Measurements from ENCODE around the gene OR2A7.
"Not testable (repeated sequence)": the region's sequence is repeated elsewhere in the genome, so short reads cannot be mapped to it uniquely, and the experiment has no call there.

OR2A7 gene, protein sequence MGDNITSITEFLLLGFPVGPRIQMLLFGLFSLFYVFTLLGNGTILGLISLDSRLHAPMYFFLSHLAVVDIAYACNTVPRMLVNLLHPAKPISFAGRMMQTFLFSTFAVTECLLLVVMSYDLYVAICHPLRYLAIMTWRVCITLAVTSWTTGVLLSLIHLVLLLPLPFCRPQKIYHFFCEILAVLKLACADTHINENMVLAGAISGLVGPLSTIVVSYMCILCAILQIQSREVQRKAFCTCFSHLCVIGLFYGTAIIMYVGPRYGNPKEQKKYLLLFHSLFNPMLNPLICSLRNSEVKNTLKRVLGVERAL

GRCh38 chr7:144264692-144265091 lies at the start of gene OR2A7:
Gene OR2A7 (minus strand): TSS chr7:144264792. CDS start chr7:144259628, 5,164 bp downstream.
- H3K9me3 ChIP-seq (ENCODE audit: control insufficient read depth, insufficient read depth, low read depth, low read length), result not testable (repeated sequence)

GRCh38 chr7:144311872-144312469 lies 47.4 kb upstream of the OR2A7 start, which contains the start of gene OR2A1:
Gene OR2A1 (plus strand): TSS chr7:144312419. CDS start chr7:144318125, 5,706 bp downstream.
- H3K9me3 ChIP-seq (ENCODE audit: control insufficient read depth, insufficient read depth, low read depth, low read length); H3K27ac ChIP-seq (ENCODE audit: extremely low read depth, low read depth, low read length); POLR2A ChIA-PET; H3K36me3 ChIP-seq (ENCODE audit: control insufficient read depth in 2 of 2, insufficient read depth in 1 of 2, low read length in 2 of 2); CTCF ChIA-PET; H3K4me1 ChIP-seq (ENCODE audit: control insufficient read depth, insufficient read depth, low read length); H3K4me3 ChIP-seq (ENCODE audit: low read depth, low read length): not testable (repeated sequence)

More at GRCh38 chr7:144264692-144265091, at the start of gene OR2A7:
- H3K36me3 ChIP-seq (ENCODE audit: control insufficient read depth in 2 of 2, insufficient read depth in 1 of 2, low read length in 2 of 2); POLR2A ChIA-PET; H3K4me1 ChIP-seq (ENCODE audit: control insufficient read depth, insufficient read depth, low read length); H3K4me3 ChIP-seq (ENCODE audit: low read depth, low read length); H3K27ac ChIP-seq (ENCODE audit: extremely low read depth, low read depth, low read length); CTCF ChIA-PET: not testable (repeated sequence)

- H3K4me1 ChIP-seq (ENCODE audit: control insufficient read depth, insufficient read depth, low read length); H3K4me3 ChIP-seq (ENCODE audit: low read depth, low read length); H3K9me3 ChIP-seq (ENCODE audit: control insufficient read depth, insufficient read depth, low read depth, low read length); H3K36me3 ChIP-seq (ENCODE audit: control insufficient read depth in 2 of 2, insufficient read depth in 1 of 2, low read length in 2 of 2); H3K27ac ChIP-seq (ENCODE audit: extremely low read depth, low read depth, low read length); CTCF ChIA-PET; POLR2A ChIA-PET: not testable (repeated sequence)
Measured at GRCh38 chr7:144311218-144311617, 46.6 kb upstream of the OR2A7 start.

DNA sequence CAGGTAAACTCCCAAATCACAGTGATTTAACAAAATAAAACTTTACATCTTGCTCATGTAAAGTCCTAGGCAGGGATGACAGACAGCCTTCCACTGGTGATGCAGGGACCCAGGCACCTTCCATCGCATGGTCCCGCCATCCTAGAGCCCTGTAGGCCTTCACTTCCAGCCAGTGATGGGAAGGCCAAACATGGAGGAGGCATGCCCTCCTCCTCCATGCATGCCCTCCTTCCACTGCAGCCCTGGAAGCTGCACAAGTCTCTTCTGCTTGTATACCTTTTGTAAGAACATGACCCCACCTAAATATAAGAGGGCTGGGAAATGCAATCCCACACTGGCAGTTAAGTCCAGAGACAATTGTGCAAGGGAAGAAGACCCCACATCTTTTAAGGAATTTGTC lies 45.1 kb upstream of the OR2A7 start:
- CTCF ChIA-PET; H3K9me3 ChIP-seq (ENCODE audit: control insufficient read depth, insufficient read depth, low read depth, low read length); POLR2A ChIA-PET; H3K27ac ChIP-seq (ENCODE audit: extremely low read depth, low read depth, low read length); H3K4me1 ChIP-seq (ENCODE audit: control insufficient read depth, insufficient read depth, low read length); H3K4me3 ChIP-seq (ENCODE audit: low read depth, low read length); H3K36me3 ChIP-seq (ENCODE audit: control insufficient read depth in 2 of 2, insufficient read depth in 1 of 2, low read length in 2 of 2): not testable (repeated sequence)

GRCh38 chr7:144305156-144305555 lies 40.6 kb upstream of the OR2A7 start:
- H3K27ac ChIP-seq (ENCODE audit: extremely low read depth, low read depth, low read length); H3K4me3 ChIP-seq (ENCODE audit: low read depth, low read length); CTCF ChIA-PET; H3K4me1 ChIP-seq (ENCODE audit: control insufficient read depth, insufficient read depth, low read length); H3K36me3 ChIP-seq (ENCODE audit: control insufficient read depth in 2 of 2, insufficient read depth in 1 of 2, low read length in 2 of 2); H3K9me3 ChIP-seq (ENCODE audit: control insufficient read depth, insufficient read depth, low read depth, low read length); POLR2A ChIA-PET: not testable (repeated sequence)

DNA sequence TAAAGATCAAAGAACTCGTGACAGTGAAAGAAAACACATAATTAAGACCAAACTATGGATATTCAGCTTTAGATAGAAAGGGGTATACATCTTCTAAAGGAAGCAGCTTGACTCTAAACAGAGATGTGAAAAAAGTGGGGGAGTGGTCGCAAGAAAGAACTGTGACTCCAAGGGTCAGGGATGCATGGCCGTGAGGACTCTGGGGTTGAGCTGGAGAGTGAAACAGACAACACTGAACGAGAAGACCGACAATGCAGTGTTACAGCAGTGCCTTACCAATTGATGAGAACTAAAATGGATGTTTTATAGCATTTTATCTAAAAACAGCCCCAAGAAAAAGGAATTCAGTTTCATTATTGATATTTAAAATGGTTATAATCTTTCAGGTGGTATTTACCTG lies 39.0 kb upstream of the OR2A7 start:
- H3K36me3 ChIP-seq (ENCODE audit: control insufficient read depth in 2 of 2, insufficient read depth in 1 of 2, low read length in 2 of 2); CTCF ChIA-PET; POLR2A ChIA-PET; H3K4me3 ChIP-seq (ENCODE audit: low read depth, low read length); H3K27ac ChIP-seq (ENCODE audit: extremely low read depth, low read depth, low read length); H3K4me1 ChIP-seq (ENCODE audit: control insufficient read depth, insufficient read depth, low read length); H3K9me3 ChIP-seq (ENCODE audit: control insufficient read depth, insufficient read depth, low read depth, low read length): not testable (repeated sequence)

DNA sequence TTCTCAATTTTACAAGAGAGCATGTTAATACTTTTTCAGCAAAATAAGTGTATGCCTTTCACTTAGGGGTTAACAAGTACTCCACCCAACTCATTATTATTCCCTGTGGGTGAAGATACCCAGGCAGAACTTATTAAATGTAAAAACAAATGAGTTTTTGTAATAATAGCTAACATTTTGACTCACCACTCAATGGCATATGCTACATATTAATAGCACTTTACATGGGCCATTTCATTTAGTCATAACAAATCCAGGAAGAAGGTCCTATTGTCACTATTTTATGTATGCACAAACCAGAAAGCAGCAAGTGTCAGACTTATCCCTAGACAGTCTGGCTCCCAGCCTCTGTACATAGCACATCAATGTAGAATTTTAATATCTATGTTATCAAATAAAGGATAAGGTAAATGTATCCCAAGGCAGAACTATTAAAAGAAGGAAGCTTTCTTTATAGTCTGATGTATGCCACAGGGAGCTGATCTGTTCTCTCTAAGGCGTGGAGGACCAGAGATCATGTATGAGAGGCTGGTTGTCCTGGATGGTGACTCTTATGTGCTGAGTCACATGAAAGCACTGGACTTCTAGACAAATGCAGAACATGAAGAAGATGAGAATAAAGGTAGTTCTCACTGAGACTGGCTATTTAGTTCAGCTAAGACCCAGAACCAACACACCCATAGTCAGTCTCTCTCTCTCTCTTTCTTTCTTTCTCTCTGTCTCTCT lies 38.1 kb upstream of the OR2A7 start:
- H3K27ac ChIP-seq (ENCODE audit: extremely low read depth, low read depth, low read length); H3K36me3 ChIP-seq (ENCODE audit: control insufficient read depth in 2 of 2, insufficient read depth in 1 of 2, low read length in 2 of 2); H3K4me1 ChIP-seq (ENCODE audit: control insufficient read depth, insufficient read depth, low read length); H3K9me3 ChIP-seq (ENCODE audit: control insufficient read depth, insufficient read depth, low read depth, low read length); H3K4me3 ChIP-seq (ENCODE audit: low read depth, low read length); POLR2A ChIA-PET; CTCF ChIA-PET: not testable (repeated sequence)

GRCh38 chr7:144293794-144294499 lies 29.4 kb upstream of the OR2A7 start:
- H3K36me3 ChIP-seq (ENCODE audit: control insufficient read depth in 2 of 2, insufficient read depth in 1 of 2, low read length in 2 of 2); H3K27ac ChIP-seq (ENCODE audit: extremely low read depth, low read depth, low read length); H3K4me3 ChIP-seq (ENCODE audit: low read depth, low read length); H3K4me1 ChIP-seq (ENCODE audit: control insufficient read depth, insufficient read depth, low read length); H3K9me3 ChIP-seq (ENCODE audit: control insufficient read depth, insufficient read depth, low read depth, low read length); POLR2A ChIA-PET; CTCF ChIA-PET: not testable (repeated sequence)

DNA sequence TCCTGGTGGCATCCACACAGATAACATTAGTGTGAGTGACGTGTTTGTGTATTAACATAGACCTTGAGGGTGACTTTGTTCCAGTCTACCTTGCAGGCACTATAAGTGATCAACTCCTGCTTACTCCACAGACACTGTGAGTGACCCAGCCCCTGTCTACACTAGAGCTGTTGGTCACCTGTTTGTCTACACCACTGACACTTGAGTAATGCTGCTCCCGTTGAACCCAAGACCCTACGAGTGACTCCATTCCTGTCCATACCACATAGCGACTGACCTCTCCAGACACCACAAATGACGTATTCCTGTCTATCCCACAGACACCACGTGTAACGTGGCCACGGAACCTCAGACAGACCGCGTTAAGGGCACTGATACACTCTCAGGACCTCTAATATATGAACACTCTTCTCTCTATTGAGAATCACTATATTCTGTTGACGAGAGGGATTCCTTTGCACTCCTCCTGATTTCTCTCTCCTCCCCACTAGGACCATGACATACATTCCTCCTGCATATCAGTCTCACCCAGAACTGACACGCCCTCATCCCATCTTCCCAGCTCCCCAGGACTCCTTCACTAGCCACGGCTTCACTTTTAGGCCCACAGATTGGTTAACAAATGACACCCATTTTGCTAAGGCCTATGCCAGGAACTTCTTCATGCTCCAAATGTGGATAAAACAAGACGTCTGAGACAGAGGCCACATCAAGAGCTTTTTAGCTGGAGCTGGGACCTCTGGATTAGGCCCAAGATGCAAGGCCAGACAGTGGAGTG lies 28.0 kb upstream of the OR2A7 start:
- POLR2A ChIA-PET, result not testable (repeated sequence)

DNA sequence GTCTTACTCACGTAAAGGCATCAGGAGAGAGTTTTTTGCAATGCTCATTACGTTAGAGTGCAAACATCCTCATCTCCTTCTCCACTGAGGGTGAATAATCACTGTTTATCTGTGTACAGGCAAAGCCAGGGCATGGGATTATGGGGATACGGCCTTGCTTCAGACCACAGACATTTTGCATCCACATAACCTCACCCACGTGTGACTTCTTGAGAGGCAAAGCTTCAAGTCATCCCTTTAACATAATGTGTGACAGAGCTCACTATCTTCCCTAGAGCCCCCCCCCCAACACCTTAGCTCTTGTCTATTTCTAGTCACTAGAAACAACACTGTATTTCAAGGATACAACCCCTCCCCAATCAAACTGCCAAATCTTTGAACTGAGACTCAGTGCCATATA lies 27.0 kb upstream of the OR2A7 start:
- H3K27ac ChIP-seq (ENCODE audit: extremely low read depth, low read depth, low read length); H3K4me3 ChIP-seq (ENCODE audit: low read depth, low read length); H3K36me3 ChIP-seq (ENCODE audit: control insufficient read depth in 2 of 2, insufficient read depth in 1 of 2, low read length in 2 of 2); H3K9me3 ChIP-seq (ENCODE audit: control insufficient read depth, insufficient read depth, low read depth, low read length); POLR2A ChIA-PET; H3K4me1 ChIP-seq (ENCODE audit: control insufficient read depth, insufficient read depth, low read length); CTCF ChIA-PET: not testable (repeated sequence)

More for the DNA sequence above, 28.0 kb upstream of the OR2A7 start:
- H3K4me1 ChIP-seq (ENCODE audit: control insufficient read depth, insufficient read depth, low read length); H3K36me3 ChIP-seq (ENCODE audit: control insufficient read depth in 2 of 2, insufficient read depth in 1 of 2, low read length in 2 of 2); H3K9me3 ChIP-seq (ENCODE audit: control insufficient read depth, insufficient read depth, low read depth, low read length); H3K27ac ChIP-seq (ENCODE audit: extremely low read depth, low read depth, low read length); CTCF ChIA-PET; H3K4me3 ChIP-seq (ENCODE audit: low read depth, low read length): not testable (repeated sequence)
